ENCODE measurements around the gene NOP16. TPM values are rescaled to one million over a fixed set of nuclear protein-coding genes. Genes with fewer than 3 reads are reported as not detected.

Gene NOP16
- total RNA-seq, 2 experiments from 2014 or later: 151 to 163 TPM

- CTCF ChIA-PET: no interaction called here
- POLR2A ChIA-PET: no interaction called here
Observed at GRCh38 chr5:176369934-176370711, 18.3 kb downstream of the NOP16 start.

GRCh38 chr5:176368726-176369125, 19.7 kb downstream of the NOP16 start:
- POLR2A ChIA-PET: no interaction called here

GRCh38 chr5:176366232-176366894, 22.0 kb downstream of the NOP16 start:
- ChIA-PET CTCF (no interaction called here), POLR2A (interaction anchor here (1.0 to 1.2 kb wide), 3 partner anchors 14 to 23 kb away, joined by 4 to 11 read pairs (median 4); partner anchors contain the start of gene HIGD2A)

More at GRCh38 chr5:176368726-176369125, 19.7 kb downstream of the NOP16 start:
- CTCF ChIA-PET: no interaction called here

- CTCF ChIA-PET: no interaction called here
- POLR2A ChIA-PET: interaction anchor here (1.0 to 1.1 kb wide), 2 partner anchors 20 to 24 kb away, joined by 4 read pairs; partner anchors contain the start of gene HIGD2A
Observed at GRCh38 chr5:176365351-176366231, 22.8 kb downstream of the NOP16 start, which contains the start of gene ARL10. TSS of gene ARL10 (plus strand) at chr5:176365487. CDS start at chr5:176365564, 77 bp downstream.

GRCh38 chr5:176364765-176365350, 23.5 kb downstream of the NOP16 start:
- CTCF ChIA-PET: no interaction called here
- POLR2A ChIA-PET: no interaction called here

- ChIA-PET POLR2A (interaction anchor here (1.0 to 3.7 kb wide), 2 partner anchors 26 to 86 kb away, joined by 4 to 12 read pairs; partner anchors contain the start of genes FAF2, HIGD2A and NOP16), CTCF (interaction anchor here (1.0 kb wide), 2 partner anchors 86 to 299 kb away, joined by 3 read pairs; no protein-coding TSS in a partner anchor)
Observed at GRCh38 chr5:176362233-176362490, 26.2 kb downstream of the NOP16 start.

GRCh38 chr5:176361437-176362232, 26.8 kb downstream of the NOP16 start, which contains the start of gene KIAA1191:
TSS of gene KIAA1191 (minus strand) at chr5:176361764. CDS start at chr5:176359508, 2,256 bp downstream.
- ChIA-PET CTCF (interaction anchor here (1.0 to 1.2 kb wide), 2 partner anchors 10 to 86 kb away, joined by 3 read pairs; no protein-coding TSS in a partner anchor), POLR2A (interaction anchor here (0.6 to 3.7 kb wide), 4 partner anchors 24 to 107 kb away, joined by 3 to 12 read pairs (median 4); partner anchors contain the start of genes FAF2, HIGD2A and NOP16)

GRCh38 chr5:176360894-176361436, 27.4 kb downstream of the NOP16 start:
- ChIA-PET CTCF (interaction anchor here (1.2 kb wide), 1 partner anchor 11 kb away, joined by 3 read pairs; no protein-coding TSS in a partner anchor), POLR2A (interaction anchor here (0.6 to 3.7 kb wide), 3 partner anchors 25 to 108 kb away, joined by 3 to 12 read pairs (median 5); partner anchors contain the start of genes HIGD2A and NOP16)

GRCh38 chr5:176359658-176360057, 28.7 kb downstream of the NOP16 start:
- ChIA-PET CTCF (no interaction called here), POLR2A (interaction anchor here (0.6 to 3.7 kb wide), 3 partner anchors 29 to 615 kb away, joined by 4 to 12 read pairs (median 4); partner anchors contain the start of genes HIGD2A and NOP16)

GRCh38 chr5:176356179-176356566, 32.2 kb downstream of the NOP16 start:
- ChIA-PET POLR2A (no interaction called here), CTCF (no interaction called here)

GRCh38 chr5:176355400-176356178, 32.8 kb downstream of the NOP16 start:
- ChIA-PET CTCF (no interaction called here), POLR2A (no interaction called here)

GRCh38 chr5:176353533-176353932, 34.9 kb downstream of the NOP16 start:
- ChIA-PET POLR2A (no interaction called here), CTCF (no interaction called here)

GRCh38 chr5:176352116-176352878, 36.1 kb downstream of the NOP16 start:
- CTCF ChIA-PET: no interaction called here
- POLR2A ChIA-PET: no interaction called here

GRCh38 chr5:176350416-176350815, 38.0 kb downstream of the NOP16 start:
- ChIA-PET CTCF (no interaction called here), POLR2A (no interaction called here)

- CTCF ChIA-PET: no interaction called here
- POLR2A ChIA-PET: no interaction called here
Observed at GRCh38 chr5:176342766-176343458, 45.5 kb downstream of the NOP16 start.

- POLR2A ChIA-PET: no interaction called here
Observed at GRCh38 chr5:176342158-176342483, 46.3 kb downstream of the NOP16 start.

More at GRCh38 chr5:176342158-176342483, 46.3 kb downstream of the NOP16 start:
- CTCF ChIA-PET: no interaction called here

All from activated CD8-positive, alpha-beta memory T cell treated with anti-CD3 and anti-CD28 coated beads for 36 hours (primary cell).